Ovary (tissue), 9 donors: ENCODE results near the gene RAD23B. TPM values are rescaled to one million over a fixed set of nuclear protein-coding genes. Genes with fewer than 3 reads are reported as not detected.

Experiments used
- DNase-seq, 5 donors: peaks; one replicate each; pipeline ENCODE4 v3.0.0-alpha.2; 2019 to 2020
- H3K27ac ChIP-seq, 2 donors: fragments of 200-600 bp; one replicate each; pipeline versions ENCODE4 v1.5.1 to v1.8.0; 2019 to 2022
- H3K27me3 ChIP-seq: fragments of 200-600 bp; one replicate; pipeline ENCODE4 v1.8.0; 2022
- H3K36me3 ChIP-seq: fragments of 200-600 bp; sonication (generic); one replicate; pipeline ENCODE4 v1.5.1; 2019
- H3K4me1 ChIP-seq: one replicate; pipeline ENCODE4 v1.8.1; 2013; ENCODE audit warnings: mild to moderate bottlenecking, moderate library complexity; ENCODE audit not compliant: insufficient read depth
- H3K4me3 ChIP-seq: fragments of 200-600 bp; sonication (generic); one replicate; pipeline ENCODE4 v1.5.1; 2017
- H3K9me3 ChIP-seq, 2 donors: fragments of 200-600 bp in 1 of 2; sonication (generic) in 1 of 2; one replicate each; pipeline versions ENCODE4 v1.5.1 to v1.8.1; 2013 to 2019; ENCODE audit warnings: mild to moderate bottlenecking in 1 of 2, moderate library complexity in 1 of 2
- EP300 ChIP-seq: sonication (generic); formaldehyde crosslinking; IDR thresholded peaks from one replicate; pipeline ENCODE4 v1.6.1; 2017; ENCODE audit warnings: antibody characterized with exemption
- POLR2A ChIP-seq: fragments of 450-650 bp; IDR thresholded peaks from one replicate; pipeline ENCODE4 v1.6.1; 2017; ENCODE audit warnings: antibody characterized with exemption, mild to moderate bottlenecking, moderate library complexity
- WGBS, 3 donors: extraction: QIAGEN DNeasy Blood & Tissue Kit in 1 of 3; methylation state at CpG; one replicate each; pipeline versions ENCODE4 v1.1.5 to v1.1.7; 2013 to 2017; 5-methylcytosine and 5-hydroxymethylcytosine counted together
- intact Hi-C, 4 donors: fragments of 100-400 bp; cut with DNase I; formaldehyde crosslinking; loops; one replicate each; pipeline versions ENCODE4 v1.11.0 to v1.15.1; 2022 to 2023
- polyA plus RNA-seq, 2 donors: library from polyadenylated mRNA; stranded (reverse); fragments of 200-250 nt in 1 of 2; fragments of 350-450 nt in 1 of 2; fragmentation: Illumina TruSeq in 1 of 2; extraction: RNeasy Lipid Tissue Mini Kit (QIAGEN cat#74804) in 1 of 2; gene quantifications; one replicate each; pipeline ENCODE4 v1.2.3, GENCODE V29; 2013 to 2014
- total RNA-seq, 7 donors: library from RNA; depleted of rRNA in 2 of 7; stranded (reverse); fragments of >200 nt in 2 of 7; fragmentation: NEBNext Ultra II Directional in 3 of 7; extraction: Animal tissue kit (Norgen Biotek cat#: 25700) in 3 of 7; gene quantifications; one replicate each; pipeline versions ENCODE4 v1.1.0 to v1.2.4, GENCODE V29; 2016 to 2023
- TF ChIP-seq, protein P1 (sequence below), 3 donors: fragments of 450-650 bp in 2 of 3; fragments of 200-600 bp in 1 of 3; IDR thresholded peaks; one replicate each; pipeline versions ENCODE4 v1.5.1 to v1.8.0; 2016 to 2022; ENCODE audit warnings: antibody characterized with exemption in 3 of 3, mild to moderate bottlenecking in 1 of 3
- donor health status: DM: no; HTN: no; CAD: no; lungs with moderate emphysema.
- donor health status: DM: no; HTN: no; CAD: no.
- donor health status: Bipolar disorder and iron deficiency.
- donor health status: DM: yes; HTN: yes; CAD: no.
- donor health status: DM: no; HTN: no; CAD: no.
- donor health status: DM: yes; HTN: yes; CAD: no.

Gene RAD23B
- total and polyA plus RNA-seq, 9 donors = 42.8 to 101 (median 81.3) TPM

DNA sequence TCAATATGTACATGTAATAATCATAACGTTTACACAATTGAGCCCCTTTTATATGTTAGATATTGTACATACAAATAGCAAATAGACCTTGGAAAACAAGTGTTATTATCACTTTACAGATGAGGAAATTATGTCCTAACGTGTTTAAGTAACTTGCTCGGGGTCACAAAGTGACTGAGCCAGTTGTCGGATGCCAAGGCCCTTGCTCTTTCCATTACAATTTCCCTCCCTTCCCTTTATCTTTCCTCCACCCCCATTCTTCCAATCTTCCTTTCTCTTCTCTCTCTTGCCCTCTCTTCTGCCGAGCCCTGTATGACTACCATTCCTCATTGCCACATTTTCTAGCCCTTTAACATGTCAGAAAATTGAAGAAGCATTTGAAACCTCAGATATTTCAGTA is 34.4 kb upstream of the RAD23B start:
- Histone ChIP-seq H3K36me3 (no peaks in the 10 kb centered on the region), H3K4me1 (peaks cover 5% of the 10 kb centered on the region), H3K27ac (no peak overlapping the region), H3K9me3 (no peaks in the 10 kb centered on the region), H3K27me3 (no peaks in the 10 kb centered on the region), H3K4me3 (no peak overlapping the region)
- intact Hi-C loops = loop anchor here in 1 of 4 donors (5.0 kb wide), 1 partner anchor 89 kb away; no protein-coding TSS in a partner anchor
- DNase-seq = no peak
- 69 to 76% (median 71%) methylated on average over 5 of the region's 5 CpGs for WGBS, 3 donors
- TF ChIP-seq POLR2A (no peak), EP300 (no peak)
- TF ChIP-seq, protein P1, sequence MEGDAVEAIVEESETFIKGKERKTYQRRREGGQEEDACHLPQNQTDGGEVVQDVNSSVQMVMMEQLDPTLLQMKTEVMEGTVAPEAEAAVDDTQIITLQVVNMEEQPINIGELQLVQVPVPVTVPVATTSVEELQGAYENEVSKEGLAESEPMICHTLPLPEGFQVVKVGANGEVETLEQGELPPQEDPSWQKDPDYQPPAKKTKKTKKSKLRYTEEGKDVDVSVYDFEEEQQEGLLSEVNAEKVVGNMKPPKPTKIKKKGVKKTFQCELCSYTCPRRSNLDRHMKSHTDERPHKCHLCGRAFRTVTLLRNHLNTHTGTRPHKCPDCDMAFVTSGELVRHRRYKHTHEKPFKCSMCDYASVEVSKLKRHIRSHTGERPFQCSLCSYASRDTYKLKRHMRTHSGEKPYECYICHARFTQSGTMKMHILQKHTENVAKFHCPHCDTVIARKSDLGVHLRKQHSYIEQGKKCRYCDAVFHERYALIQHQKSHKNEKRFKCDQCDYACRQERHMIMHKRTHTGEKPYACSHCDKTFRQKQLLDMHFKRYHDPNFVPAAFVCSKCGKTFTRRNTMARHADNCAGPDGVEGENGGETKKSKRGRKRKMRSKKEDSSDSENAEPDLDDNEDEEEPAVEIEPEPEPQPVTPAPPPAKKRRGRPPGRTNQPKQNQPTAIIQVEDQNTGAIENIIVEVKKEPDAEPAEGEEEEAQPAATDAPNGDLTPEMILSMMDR (IDR thresholded peaks at IDR 0.05) = no peak

DNA sequence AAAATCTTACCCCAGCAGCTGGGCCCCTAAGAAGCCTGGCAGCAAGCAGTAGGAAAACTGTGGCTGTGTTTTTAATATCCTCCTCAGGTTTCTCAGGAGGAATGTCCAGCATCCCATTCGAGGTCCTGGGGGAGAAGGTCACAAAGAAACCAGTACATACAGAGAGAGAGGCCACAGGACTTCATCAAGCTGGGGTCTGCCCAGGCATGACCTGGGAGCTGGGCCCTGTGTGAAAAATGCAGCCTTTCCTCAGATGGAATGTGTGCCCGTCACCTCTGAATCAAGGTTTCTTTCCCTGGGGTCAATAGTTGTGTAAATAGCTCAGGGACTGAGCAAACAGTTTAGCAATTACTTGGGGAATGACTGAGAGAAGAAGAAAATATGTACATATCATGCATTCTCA is 33.9 kb upstream of the RAD23B start:
- WGBS, 3 donors = 47 to 61% (median 49%) methylated on average over 2 of the region's 2 CpGs
- Histone ChIP-seq H3K4me3 (no peak overlapping the region), H3K9me3 (no peaks in the 10 kb centered on the region), H3K4me1 (peaks cover 5% of the 10 kb centered on the region), H3K27ac (no peak overlapping the region), H3K27me3 (no peaks in the 10 kb centered on the region), H3K36me3 (no peaks in the 10 kb centered on the region)
- intact Hi-C loops = loop anchor here in 1 of 4 donors (5.0 kb wide), 1 partner anchor 88 kb away; no protein-coding TSS in a partner anchor
- TF ChIP-seq, protein P1 (IDR thresholded peaks at IDR 0.05) = no peak
- TF ChIP-seq POLR2A (no peak), EP300 (no peak)
- DNase-seq = no peak

DNA sequence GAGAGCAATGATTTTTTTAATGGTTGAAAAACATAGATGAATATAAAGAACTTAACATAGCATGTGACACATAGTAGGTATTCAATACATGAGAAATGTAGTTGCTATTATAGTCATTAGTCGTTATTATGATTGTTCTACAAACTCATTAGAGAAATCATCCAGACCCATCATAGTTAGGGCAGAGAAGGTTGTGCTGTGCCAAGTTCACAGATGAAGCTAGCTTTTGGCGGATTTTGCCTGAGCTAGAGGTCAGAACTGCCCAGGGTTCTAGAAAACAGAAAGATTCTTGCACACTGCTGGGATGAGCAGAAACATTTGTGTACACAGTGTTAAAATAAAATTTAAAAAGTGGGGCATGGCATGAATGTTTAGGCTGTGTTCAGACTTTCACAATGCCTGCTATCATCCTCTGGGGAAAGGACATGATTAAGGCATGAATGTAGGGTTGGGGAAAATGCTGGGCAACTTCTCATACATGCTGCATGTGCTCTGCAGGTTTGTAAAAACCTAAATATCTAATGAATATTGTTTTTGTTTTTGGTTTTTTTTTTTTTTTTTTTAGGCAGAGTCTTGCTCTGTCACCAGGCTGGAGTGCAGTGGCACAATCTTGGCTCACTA is 33.3 kb upstream of the RAD23B start:
- Histone ChIP-seq H3K9me3 (no peaks in the 10 kb centered on the region), H3K36me3 (no peaks in the 10 kb centered on the region), H3K27me3 (no peaks in the 10 kb centered on the region), H3K4me1 (peaks cover 5% of the 10 kb centered on the region), H3K27ac (no peak overlapping the region), H3K4me3 (no peak overlapping the region)
- DNase-seq = no peak
- WGBS, 3 donors = 75 to 85% (median 76%) methylated on average over 2 of the region's 2 CpGs
- intact Hi-C loops = loop anchor here in 1 of 4 donors (5.0 kb wide), 1 partner anchor 88 kb away; no protein-coding TSS in a partner anchor
- TF ChIP-seq POLR2A (no peak), EP300 (no peak)
- TF ChIP-seq, protein P1 (IDR thresholded peaks at IDR 0.05) = no peak

GRCh38 chr9:107251756-107252322 is 31.2 kb upstream of the RAD23B start:
- no peak overlapping the region for H3K27ac ChIP-seq
- peak; percentile 30 to 77 (median 62) for DNase-seq
- no peak overlapping the region for H3K4me3 ChIP-seq
- intact Hi-C loops = no loop called here
- no peaks in the 10 kb centered on the region for H3K27me3 ChIP-seq
- TF ChIP-seq, protein P1 (IDR thresholded peaks at IDR 0.05) = no peak
- TF ChIP-seq EP300 (no peak), POLR2A (no peak)
- 1 to 9% (median 3%) methylated on average over 4 of the region's 4 CpGs for WGBS, 3 donors
- H3K36me3 ChIP-seq = no peaks in the 10 kb centered on the region
- H3K9me3 ChIP-seq = no peaks in the 10 kb centered on the region
- H3K4me1 ChIP-seq = peaks cover 5% of the 10 kb centered on the region
